ENCODE results near the gene BTBD18.
A peak's percentile ranks its signal among the peaks of the same experiment; 100 is the strongest.

The BTBD18 gene

DNA sequence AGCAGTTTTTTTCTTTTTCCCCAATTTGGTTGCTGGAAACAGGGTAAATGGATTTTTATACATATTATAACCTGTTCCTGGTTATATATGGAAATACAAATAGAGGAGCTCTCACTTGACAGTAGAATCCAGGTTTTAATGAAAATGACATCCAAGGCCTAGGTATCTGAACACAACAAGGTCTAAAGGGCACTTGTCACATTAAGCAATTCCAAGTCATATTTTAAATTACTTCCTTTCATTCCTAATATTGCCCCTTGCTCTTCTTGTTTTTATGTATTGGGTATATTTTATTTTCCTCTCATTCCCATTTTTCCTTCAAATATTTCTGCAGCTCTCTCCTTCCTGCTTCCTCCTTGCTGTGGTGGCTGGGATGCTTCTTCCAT is 37.1 kb upstream of the BTBD18 start:
- TF ChIP-seq YY1 (IDR thresholded peaks at IDR 0.05; ENCODE audit: low read depth): no peak
- no peak for TF ChIP-seq TAF1 (IDR thresholded peaks at IDR 0.05; ENCODE audit: low read depth)
- no peak for TF ChIP-seq EP300 (IDR thresholded peaks at IDR 0.05; ENCODE audit: borderline replicate concordance)
- no peak for TF ChIP-seq FOXM1 (IDR thresholded peaks at IDR 0.05; ENCODE audit: borderline replicate concordance, low read depth)
- no peak for TF ChIP-seq CEBPB (IDR thresholded peaks at IDR 0.05)
- no peak for TF ChIP-seq CREB1 (IDR thresholded peaks at IDR 0.05; ENCODE audit: low read depth)
- TF ChIP-seq, protein P1, sequence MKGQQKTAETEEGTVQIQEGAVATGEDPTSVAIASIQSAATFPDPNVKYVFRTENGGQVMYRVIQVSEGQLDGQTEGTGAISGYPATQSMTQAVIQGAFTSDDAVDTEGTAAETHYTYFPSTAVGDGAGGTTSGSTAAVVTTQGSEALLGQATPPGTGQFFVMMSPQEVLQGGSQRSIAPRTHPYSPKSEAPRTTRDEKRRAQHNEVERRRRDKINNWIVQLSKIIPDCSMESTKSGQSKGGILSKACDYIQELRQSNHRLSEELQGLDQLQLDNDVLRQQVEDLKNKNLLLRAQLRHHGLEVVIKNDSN (IDR thresholded peaks at IDR 0.05): no peak
- TF ChIP-seq NFIC (IDR thresholded peaks at IDR 0.05): no peak
- TF ChIP-seq, protein P2, sequence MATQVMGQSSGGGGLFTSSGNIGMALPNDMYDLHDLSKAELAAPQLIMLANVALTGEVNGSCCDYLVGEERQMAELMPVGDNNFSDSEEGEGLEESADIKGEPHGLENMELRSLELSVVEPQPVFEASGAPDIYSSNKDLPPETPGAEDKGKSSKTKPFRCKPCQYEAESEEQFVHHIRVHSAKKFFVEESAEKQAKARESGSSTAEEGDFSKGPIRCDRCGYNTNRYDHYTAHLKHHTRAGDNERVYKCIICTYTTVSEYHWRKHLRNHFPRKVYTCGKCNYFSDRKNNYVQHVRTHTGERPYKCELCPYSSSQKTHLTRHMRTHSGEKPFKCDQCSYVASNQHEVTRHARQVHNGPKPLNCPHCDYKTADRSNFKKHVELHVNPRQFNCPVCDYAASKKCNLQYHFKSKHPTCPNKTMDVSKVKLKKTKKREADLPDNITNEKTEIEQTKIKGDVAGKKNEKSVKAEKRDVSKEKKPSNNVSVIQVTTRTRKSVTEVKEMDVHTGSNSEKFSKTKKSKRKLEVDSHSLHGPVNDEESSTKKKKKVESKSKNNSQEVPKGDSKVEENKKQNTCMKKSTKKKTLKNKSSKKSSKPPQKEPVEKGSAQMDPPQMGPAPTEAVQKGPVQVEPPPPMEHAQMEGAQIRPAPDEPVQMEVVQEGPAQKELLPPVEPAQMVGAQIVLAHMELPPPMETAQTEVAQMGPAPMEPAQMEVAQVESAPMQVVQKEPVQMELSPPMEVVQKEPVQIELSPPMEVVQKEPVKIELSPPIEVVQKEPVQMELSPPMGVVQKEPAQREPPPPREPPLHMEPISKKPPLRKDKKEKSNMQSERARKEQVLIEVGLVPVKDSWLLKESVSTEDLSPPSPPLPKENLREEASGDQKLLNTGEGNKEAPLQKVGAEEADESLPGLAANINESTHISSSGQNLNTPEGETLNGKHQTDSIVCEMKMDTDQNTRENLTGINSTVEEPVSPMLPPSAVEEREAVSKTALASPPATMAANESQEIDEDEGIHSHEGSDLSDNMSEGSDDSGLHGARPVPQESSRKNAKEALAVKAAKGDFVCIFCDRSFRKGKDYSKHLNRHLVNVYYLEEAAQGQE (IDR thresholded peaks at IDR 0.05; ENCODE audit: low read depth): no peak
- no peak for TF ChIP-seq TCF12 (IDR thresholded peaks at IDR 0.05; ENCODE audit: low read depth)
- TF ChIP-seq TEAD4 (IDR thresholded peaks at IDR 0.05): no peak
- no peak for TF ChIP-seq RAD21 (IDR thresholded peaks at IDR 0.05; ENCODE audit: low read depth)
- TF ChIP-seq, protein P3, sequence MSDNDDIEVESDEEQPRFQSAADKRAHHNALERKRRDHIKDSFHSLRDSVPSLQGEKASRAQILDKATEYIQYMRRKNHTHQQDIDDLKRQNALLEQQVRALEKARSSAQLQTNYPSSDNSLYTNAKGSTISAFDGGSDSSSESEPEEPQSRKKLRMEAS (IDR thresholded peaks at IDR 0.05): no peak

DNA sequence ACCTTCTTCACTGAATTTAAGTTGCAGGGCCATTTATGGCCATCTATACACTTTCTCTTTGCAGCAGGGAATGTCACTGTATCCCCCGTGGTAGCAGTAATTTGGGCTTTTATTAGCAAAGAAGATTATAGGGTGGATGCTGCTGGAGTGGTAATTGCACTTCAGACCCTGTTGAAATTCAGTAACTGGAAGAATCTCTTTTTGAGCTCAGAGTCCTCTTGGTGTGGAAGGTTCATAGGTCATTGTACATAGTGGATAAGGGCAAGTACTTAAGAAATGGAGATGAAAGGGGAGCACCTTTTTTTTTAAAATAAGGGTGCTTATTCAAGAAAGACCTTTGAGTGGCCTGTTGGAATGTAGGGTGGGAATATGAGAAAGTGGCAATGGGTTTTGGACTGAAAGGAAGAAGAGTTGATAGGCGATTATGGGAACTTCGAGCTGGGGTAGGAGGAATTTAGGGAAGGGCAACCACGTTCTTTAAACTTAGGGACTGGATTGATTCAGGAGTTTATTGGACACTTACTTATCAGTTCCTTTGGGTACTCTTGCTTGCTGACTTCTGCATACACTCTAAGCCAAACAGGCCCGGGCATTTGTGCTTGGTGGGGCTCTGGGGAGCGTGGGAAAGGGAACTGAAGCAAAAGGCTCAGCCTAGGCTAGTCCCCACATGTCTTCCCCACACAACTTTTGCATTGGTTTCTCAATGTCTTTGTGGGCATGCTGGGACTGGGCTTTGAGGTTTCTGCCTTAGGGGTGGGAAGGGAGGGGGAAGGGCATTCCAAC is 36.5 kb upstream of the BTBD18 start:
- no peak for TF ChIP-seq FOXM1 (IDR thresholded peaks at IDR 0.05; ENCODE audit: borderline replicate concordance, low read depth)
- TF ChIP-seq CREB1 (IDR thresholded peaks at IDR 0.05; ENCODE audit: low read depth): no peak
- no peak for TF ChIP-seq RAD21 (IDR thresholded peaks at IDR 0.05; ENCODE audit: low read depth)
- TF ChIP-seq YY1 (IDR thresholded peaks at IDR 0.05; ENCODE audit: low read depth): no peak

DNA sequence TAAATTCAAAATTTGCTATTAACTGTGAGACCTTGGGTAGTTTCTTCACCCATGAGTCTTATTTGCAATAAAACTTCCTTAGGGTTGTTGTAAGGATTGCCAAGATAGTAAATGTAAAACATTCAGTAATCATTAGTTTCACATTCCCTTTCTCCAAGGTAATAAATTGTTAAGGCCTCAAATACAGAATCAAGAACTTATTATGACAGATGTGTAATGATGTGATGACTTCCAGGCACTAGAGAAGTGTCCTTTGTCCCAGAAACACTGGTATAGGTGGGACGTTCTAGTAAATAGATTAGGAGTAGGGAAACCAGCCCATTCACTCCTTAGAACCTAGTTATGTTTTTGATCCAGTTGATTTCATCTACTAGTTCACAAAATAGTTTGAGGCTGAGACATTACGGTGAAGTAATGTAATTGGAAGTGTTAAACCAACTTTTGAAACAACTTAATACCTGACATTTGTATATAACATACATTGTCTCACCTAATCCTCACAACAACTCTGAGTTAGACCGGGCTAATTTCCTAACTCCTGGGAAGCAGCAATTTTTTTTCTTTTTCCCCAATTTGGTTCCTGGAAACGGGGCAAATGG is 35.5 kb upstream of the BTBD18 start:
- TF ChIP-seq FOXM1 (IDR thresholded peaks at IDR 0.05; ENCODE audit: borderline replicate concordance, low read depth) (no peak), TAF1 (IDR thresholded peaks at IDR 0.05; ENCODE audit: low read depth) (no peak), TEAD4 (IDR thresholded peaks at IDR 0.05) (no peak), TCF12 (IDR thresholded peaks at IDR 0.05; ENCODE audit: low read depth) (no peak)

DNA sequence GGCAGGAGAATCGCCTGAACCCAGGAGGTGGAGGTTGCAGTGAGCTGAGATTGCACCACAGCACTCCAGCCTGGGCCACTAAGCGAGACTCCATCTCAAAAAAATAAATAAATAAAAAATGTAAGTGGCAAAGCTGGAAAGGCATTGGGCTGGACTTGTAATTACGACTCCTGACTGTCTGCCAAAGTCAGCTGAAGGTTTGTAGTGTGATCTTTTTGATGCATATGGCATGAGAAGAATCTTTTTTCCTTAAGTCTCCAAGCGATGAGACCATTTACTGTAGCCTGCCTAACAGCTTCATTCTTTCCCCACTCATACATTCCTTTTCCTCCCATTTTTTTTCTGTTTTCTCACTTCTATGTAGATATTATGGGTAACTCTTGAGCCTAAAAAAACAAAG is 34.8 kb upstream of the BTBD18 start:
- TF ChIP-seq TCF12 (IDR thresholded peaks at IDR 0.05; ENCODE audit: low read depth) (no peak), RAD21 (IDR thresholded peaks at IDR 0.05; ENCODE audit: low read depth) (no peak), EP300 (IDR thresholded peaks at IDR 0.05; ENCODE audit: borderline replicate concordance) (no peak)

DNA sequence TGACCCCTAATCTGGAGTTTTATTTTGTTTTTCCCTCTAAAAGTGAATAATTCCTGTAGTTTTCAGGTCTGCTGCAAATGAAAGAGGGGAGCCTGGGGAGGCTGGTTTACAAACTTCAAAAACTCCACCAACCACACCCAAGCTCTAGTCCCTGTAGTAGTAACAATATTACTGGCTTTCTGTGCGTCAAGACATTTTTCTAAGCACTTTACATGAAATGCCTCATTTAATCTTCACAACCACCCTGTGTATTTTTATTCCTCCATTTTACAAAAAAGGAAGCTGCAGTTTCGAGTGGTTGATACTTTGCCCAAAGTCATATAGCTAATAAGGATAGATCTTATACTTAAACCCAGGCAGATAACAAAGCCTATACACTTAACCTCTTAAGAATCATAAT is 33.5 kb upstream of the BTBD18 start:
- TF ChIP-seq, protein P3 (IDR thresholded peaks at IDR 0.05): no peak
- TF ChIP-seq RAD21 (IDR thresholded peaks at IDR 0.05; ENCODE audit: low read depth) (no peak), EGR1 (IDR thresholded peaks at IDR 0.05) (no peak), ZBTB7A (IDR thresholded peaks at IDR 0.05; ENCODE audit: low read depth) (no peak), YY1 (IDR thresholded peaks at IDR 0.05; ENCODE audit: low read depth) (no peak), NFIC (IDR thresholded peaks at IDR 0.05) (no peak), FOXM1 (IDR thresholded peaks at IDR 0.05; ENCODE audit: borderline replicate concordance, low read depth) (no peak), CREB1 (IDR thresholded peaks at IDR 0.05; ENCODE audit: low read depth) (no peak), TEAD4 (IDR thresholded peaks at IDR 0.05) (no peak), CEBPB (IDR thresholded peaks at IDR 0.05) (no peak), TAF1 (IDR thresholded peaks at IDR 0.05; ENCODE audit: low read depth) (no peak)
- TF ChIP-seq, protein P2 (IDR thresholded peaks at IDR 0.05; ENCODE audit: low read depth): no peak
- TF ChIP-seq, protein P1 (IDR thresholded peaks at IDR 0.05): no peak

DNA sequence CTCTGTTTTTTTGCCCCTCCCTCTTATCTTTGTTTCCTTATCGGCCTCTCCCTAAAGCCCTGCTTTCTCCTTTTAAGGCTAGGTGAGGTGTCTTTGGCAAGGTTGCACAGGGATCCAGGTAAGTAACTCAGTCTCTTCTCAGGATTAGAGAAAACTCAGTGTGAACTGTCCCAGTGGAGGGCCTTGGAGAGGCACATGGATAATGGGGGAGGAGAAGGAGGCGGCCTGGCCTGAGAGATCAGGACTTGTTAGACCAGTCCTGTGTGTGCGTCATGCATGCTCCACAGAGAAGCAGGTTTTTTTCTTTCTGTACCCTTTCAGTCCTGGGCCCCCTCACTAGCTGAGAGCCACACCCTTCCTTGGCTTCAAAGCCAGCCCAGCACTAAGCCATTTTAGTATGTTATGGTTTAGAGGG is 29.9 kb upstream of the BTBD18 start:
- TF ChIP-seq TAF1 (IDR thresholded peaks at IDR 0.05; ENCODE audit: low read depth) (peak; percentile 32; the same call in 1 of the 2 replicates), TCF12 (IDR thresholded peaks at IDR 0.05; ENCODE audit: low read depth) (peak; percentile 92), RAD21 (IDR thresholded peaks at IDR 0.05; ENCODE audit: low read depth) (peak; percentile 40; the same call in 1 of the 2 replicates), FOXM1 (IDR thresholded peaks at IDR 0.05; ENCODE audit: borderline replicate concordance, low read depth) (peak; percentile 78), EP300 (IDR thresholded peaks at IDR 0.05; ENCODE audit: borderline replicate concordance) (peak; percentile 84), NFIC (IDR thresholded peaks at IDR 0.05) (peak; percentile 78), EGR1 (IDR thresholded peaks at IDR 0.05) (no peak), CREB1 (IDR thresholded peaks at IDR 0.05; ENCODE audit: low read depth) (peak; percentile 73), TEAD4 (IDR thresholded peaks at IDR 0.05) (peak; percentile 75), ZBTB7A (IDR thresholded peaks at IDR 0.05; ENCODE audit: low read depth) (0 out of 2 replicates have a peak, but pooled peaks have one; percentile 32), YY1 (IDR thresholded peaks at IDR 0.05; ENCODE audit: low read depth) (peak; percentile 66), CEBPB (IDR thresholded peaks at IDR 0.05) (peak; percentile 27; the same call in 1 of the 2 replicates)
- TF ChIP-seq, protein P2 (IDR thresholded peaks at IDR 0.05; ENCODE audit: low read depth): peak; percentile 10; the same call in 1 of the 2 replicates
- TF ChIP-seq, protein P1 (IDR thresholded peaks at IDR 0.05): peak; percentile 60
- TF ChIP-seq, protein P3 (IDR thresholded peaks at IDR 0.05): peak; percentile 96

All from Ishikawa (cell line).